Keratinocyte (primary cell): ENCODE data around the gene HBG2. TPM values are rescaled to one million over a fixed set of nuclear protein-coding genes. Genes with fewer than 3 reads are reported as not detected.

ENCODE experiments used
- DNase-seq: peaks from one replicate; pipeline ENCODE4 v3.0.0-alpha.2; 2011; ENCODE audit warnings: low read depth, missing footprints, low spot score
- FAIRE-seq: peaks from 2 replicates; lab custom pipeline; 2011; peaks lifted over from hg19 to GRCh38; lab: Jason Lieb, UNC
- H2AFZ ChIP-seq: 2 replicates; pipeline ENCODE4 v1.6.0; 2012; ENCODE audit warnings: low read length, control low read depth, inconsistent platforms; ENCODE audit not compliant: control insufficient read depth
- H3K27ac ChIP-seq: 2 replicates; pipeline ENCODE4 v1.5.1; 2011; ENCODE audit warnings: low read length; ENCODE audit not compliant: control insufficient read depth, insufficient read depth
- H3K27me3 ChIP-seq: 3 replicates; pipeline ENCODE4 v1.6.0; 2011; ENCODE audit warnings: low read length; ENCODE audit not compliant: control insufficient read depth, insufficient read depth; ENCODE audit errors: extremely low read depth
- H3K36me3 ChIP-seq, 2 experiments: 2 replicates in 1 of 2; 3 replicates in 1 of 2; pipeline ENCODE4 v1.5.1; 2011; ENCODE audit warnings: low read length in 2 of 2, mild to moderate bottlenecking in 1 of 2; ENCODE audit not compliant: control insufficient read depth in 2 of 2, insufficient read depth in 2 of 2; ENCODE audit errors: extremely low read depth in 1 of 2
- H3K4me1 ChIP-seq: 3 replicates; pipeline ENCODE4 v1.5.1; 2011; ENCODE audit warnings: low read length; ENCODE audit not compliant: control insufficient read depth, insufficient read depth; ENCODE audit errors: extremely low read depth
- H3K4me2 ChIP-seq: 3 replicates; pipeline ENCODE4 v1.6.0; 2011; ENCODE audit warnings: low read depth, low read length; ENCODE audit not compliant: control insufficient read depth, insufficient read depth; ENCODE audit errors: extremely low read depth
- H3K4me3 ChIP-seq, 3 experiments: fragments of 200-600 bp in 1 of 3; sonication (generic) in 1 of 3; 2 replicates in 2 of 3; 3 replicates in 1 of 3; pipeline ENCODE4 v1.5.1; 2011 to 2016; ENCODE audit warnings: low read length in 3 of 3, mild to moderate bottlenecking in 3 of 3, control low read depth in 2 of 3, inconsistent platforms in 1 of 3, low read depth in 1 of 3, mixed read lengths in 1 of 3, mixed run types in 1 of 3, moderate library complexity in 1 of 3; ENCODE audit not compliant: control insufficient read depth in 2 of 3, insufficient read depth in 2 of 3; ENCODE audit errors: extremely low read depth in 1 of 3
- H3K79me2 ChIP-seq: 2 replicates; pipeline ENCODE4 v1.6.0; 2012; ENCODE audit warnings: low read length; ENCODE audit not compliant: control insufficient read depth, insufficient read depth
- H3K9ac ChIP-seq: 3 replicates; pipeline ENCODE4 v1.6.0; 2011; ENCODE audit warnings: low read length; ENCODE audit not compliant: control insufficient read depth, insufficient read depth; ENCODE audit errors: extremely low read depth
- H3K9me1 ChIP-seq: 3 replicates; pipeline ENCODE4 v1.6.0; 2011; ENCODE audit warnings: low read length; ENCODE audit not compliant: control insufficient read depth, insufficient read depth; ENCODE audit errors: extremely low read depth
- H3K9me3 ChIP-seq: 2 replicates; pipeline ENCODE4 v1.5.1; 2012; ENCODE audit warnings: low read depth, low read length; ENCODE audit not compliant: control insufficient read depth
- H4K20me1 ChIP-seq: 3 replicates; pipeline ENCODE4 v1.6.0; 2011; ENCODE audit warnings: low read length; ENCODE audit not compliant: control insufficient read depth, insufficient read depth; ENCODE audit errors: extremely low read depth
- CTCF ChIP-seq, 3 experiments: IDR thresholded peaks in 1 of 3; conservative IDR thresholded peaks in 1 of 3; optimal IDR thresholded peaks in 1 of 3; 2 replicates in 2 of 3; 3 replicates in 1 of 3; pipeline versions ENCODE3 to v1.5.1; 2011; ENCODE audit warnings: low read length in 3 of 3, mild to moderate bottlenecking in 3 of 3, moderate library complexity in 2 of 3, control low read depth in 1 of 3, inconsistent platforms in 1 of 3; ENCODE audit not compliant: insufficient read depth in 2 of 3; ENCODE audit errors: extremely low read depth in 1 of 3
- EZH2 ChIP-seq: IDR thresholded peaks from one replicate; pipeline ENCODE4 v1.6.1; 2012; ENCODE audit warnings: inconsistent platforms, mild to moderate bottlenecking, low read length, moderate library complexity
- dilution Hi-C: fragments of 300-500 bp; cut with MboI; formaldehyde crosslinking; loops from one replicate; pipeline ENCODE4 v1.7.0; 2020; ENCODE audit warnings: low sequenced_read_pairs; ENCODE audit not compliant: extremely low pct_ligation_motif_present
- polyA plus RNA-seq, 5 experiments: library from polyadenylated mRNA; depleted of rRNA in 3 of 5; stranded (reverse) in 3 of 5; stranded (forward) in 1 of 5; unstranded in 1 of 5; fragments of >200 nt; gene quantifications; 1 replicate in 1 of 5; 2 replicates in 3 of 5; 3 replicates in 1 of 5; pipeline versions ENCODE4 v1.2.1 to v1.2.3, GENCODE V29; 2011 to 2012; ENCODE audit warnings: missing spikeins in 2 of 5, low read depth in 1 of 5, low replicate concordance in 1 of 5

HBG2 gene
- polyA plus RNA-seq, 1 donor (not counting 4 experiments of a cell fraction or from before 2014, with no cell fraction given) = 0.73 TPM

GRCh38 chr11:5230266-5230665 is 24.3 kb downstream of the HBG2 start:
- H4K20me1 ChIP-seq = no peaks in the 10 kb centered on the region
- H3K4me3 ChIP-seq = no peak overlapping the region
- DNase-seq (no peak), FAIRE-seq (no peak)
- no peaks in the 10 kb centered on the region for H3K27me3 ChIP-seq
- no peaks in the 10 kb centered on the region for H3K79me2 ChIP-seq
- H2AFZ ChIP-seq = no peak overlapping the region
- no peak for TF ChIP-seq EZH2
- no peak for TF ChIP-seq CTCF (optimal IDR thresholded peaks at IDR 0.05 in 1 of 3, IDR thresholded peaks at IDR 0.05 in 1 of 3, conservative IDR thresholded peaks at IDR 0.05 in 1 of 3; ENCODE audit: extremely low read depth in 1 of 3, insufficient read depth in 2 of 3, low read length in 3 of 3)
- no peaks in the 10 kb centered on the region for H3K9me3 ChIP-seq
- H3K9ac ChIP-seq = no peak overlapping the region
- H3K4me1 ChIP-seq = no peaks in the 10 kb centered on the region
- no peaks in the 10 kb centered on the region for H3K9me1 ChIP-seq
- dilution Hi-C loops = no loop called here
- H3K4me2 ChIP-seq = no peak overlapping the region
- H3K36me3 ChIP-seq = no peaks in the 10 kb centered on the region
- no peak overlapping the region for H3K27ac ChIP-seq

GRCh38 chr11:5229796-5230195 is 24.8 kb downstream of the HBG2 start:
- Histone ChIP-seq H3K4me1 (no peaks in the 10 kb centered on the region), H3K9me1 (no peaks in the 10 kb centered on the region), H4K20me1 (no peaks in the 10 kb centered on the region), H3K9ac (no peak overlapping the region), H3K79me2 (no peaks in the 10 kb centered on the region), H3K9me3 (no peaks in the 10 kb centered on the region), H3K27me3 (no peaks in the 10 kb centered on the region), H2AFZ (no peak overlapping the region), H3K4me2 (no peak overlapping the region), H3K27ac (no peak overlapping the region), H3K36me3 (no peaks in the 10 kb centered on the region), H3K4me3 (no peak overlapping the region)
- dilution Hi-C loops = no loop called here
- no peak for TF ChIP-seq CTCF (optimal IDR thresholded peaks at IDR 0.05 in 1 of 3, IDR thresholded peaks at IDR 0.05 in 1 of 3, conservative IDR thresholded peaks at IDR 0.05 in 1 of 3; ENCODE audit: extremely low read depth in 1 of 3, insufficient read depth in 2 of 3, low read length in 3 of 3)
- no peak for TF ChIP-seq EZH2
- DNase-seq = no peak
- no peak for FAIRE-seq
